Ureter (tissue), 1 donor: Measurements from ENCODE around the gene POU6F2. TPM values are rescaled to one million over a fixed set of nuclear protein-coding genes. Genes with fewer than 3 reads are reported as not detected.

Experiments
- DNase-seq: peaks from one replicate; pipeline ENCODE4 v3.0.0-alpha.2; 2020; ENCODE audit warnings: low spot score
- total RNA-seq: library from RNA; stranded (reverse); gene quantifications from one replicate; pipeline ENCODE4 v1.2.4, GENCODE V29; 2023
- donor health status: DM: yes; HTN: yes; CAD: no.

The POU6F2 gene
- total RNA-seq, 1 donor from 2014 or later: 0.39 TPM

DNA sequence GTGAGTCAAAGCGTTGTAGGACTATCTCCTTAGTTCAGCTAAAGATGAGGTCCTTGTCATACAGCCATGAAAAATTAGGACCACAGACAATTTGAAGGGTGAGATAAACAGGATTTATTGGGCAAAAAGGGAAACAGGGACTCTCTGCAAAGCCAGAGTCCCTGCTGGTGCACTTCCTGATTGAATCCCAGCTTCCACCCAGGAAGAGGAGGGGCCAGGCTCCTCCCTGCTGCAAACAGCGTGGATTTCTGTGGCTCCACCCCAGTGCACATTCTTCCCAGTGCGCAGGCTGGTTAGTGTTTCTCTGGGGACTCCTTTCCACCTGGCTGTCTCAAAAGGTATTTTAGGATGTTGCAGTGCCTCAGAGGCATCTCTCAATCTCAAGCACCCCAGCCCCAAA is 423.1 kb downstream of the POU6F2 start:
- DNase-seq: no peak

DNA sequence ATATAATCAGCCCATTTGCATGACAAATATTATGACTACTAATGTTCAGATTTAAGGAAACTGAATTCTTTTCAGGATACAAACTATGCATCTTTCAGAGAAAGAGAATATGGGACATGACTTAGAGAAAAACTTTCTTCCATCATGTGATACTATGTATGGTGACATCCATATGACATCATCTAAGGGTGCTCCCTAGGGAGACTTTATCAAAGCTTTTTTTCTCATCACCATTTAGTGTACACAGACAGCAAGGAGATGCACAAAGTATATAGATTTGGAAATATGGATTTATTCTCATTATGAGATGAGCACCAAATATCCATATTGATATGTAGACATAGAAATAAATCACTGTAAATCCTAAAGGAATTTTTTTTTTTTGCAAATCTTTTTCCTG is 424.3 kb downstream of the POU6F2 start:
- no peak for DNase-seq

DNA sequence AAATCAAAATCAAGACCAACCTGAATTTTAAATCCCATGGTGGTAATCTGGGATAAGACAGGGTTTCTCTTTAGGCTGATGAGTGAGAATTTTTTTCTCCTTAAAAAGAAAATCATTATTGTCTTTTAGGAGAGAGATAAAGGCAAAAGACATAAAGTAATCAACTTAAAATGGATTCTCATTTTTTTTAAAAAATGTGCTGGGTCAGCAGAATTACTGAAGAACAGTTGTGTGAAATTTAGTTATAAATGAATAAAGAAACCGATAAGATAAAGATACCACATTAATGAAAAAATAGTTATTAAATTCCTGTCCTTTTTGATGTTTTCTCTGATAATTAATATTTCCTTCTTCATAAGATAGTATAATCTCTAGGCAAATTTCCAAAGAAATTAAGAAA is 427.2 kb downstream of the POU6F2 start:
- DNase-seq: no peak

DNA sequence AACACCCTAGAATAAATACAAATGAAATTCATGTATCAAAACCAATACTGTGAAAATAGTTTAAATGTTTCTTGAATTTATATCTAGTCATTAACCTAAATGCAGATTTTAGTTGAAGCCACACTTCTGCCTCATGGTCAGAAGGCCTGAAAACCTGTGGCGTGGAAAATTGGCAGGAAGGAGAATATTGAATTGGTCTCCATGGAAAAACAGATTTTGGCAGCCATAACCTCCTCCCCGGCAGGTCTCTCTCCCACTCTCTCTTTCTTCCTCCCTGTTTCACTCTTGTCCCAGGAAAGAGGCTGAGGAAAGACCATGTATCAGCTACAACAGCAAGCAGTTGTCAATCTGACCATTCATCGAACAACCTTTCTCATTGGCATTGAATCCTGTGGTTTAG is 427.9 kb downstream of the POU6F2 start:
- no peak for DNase-seq

DNA sequence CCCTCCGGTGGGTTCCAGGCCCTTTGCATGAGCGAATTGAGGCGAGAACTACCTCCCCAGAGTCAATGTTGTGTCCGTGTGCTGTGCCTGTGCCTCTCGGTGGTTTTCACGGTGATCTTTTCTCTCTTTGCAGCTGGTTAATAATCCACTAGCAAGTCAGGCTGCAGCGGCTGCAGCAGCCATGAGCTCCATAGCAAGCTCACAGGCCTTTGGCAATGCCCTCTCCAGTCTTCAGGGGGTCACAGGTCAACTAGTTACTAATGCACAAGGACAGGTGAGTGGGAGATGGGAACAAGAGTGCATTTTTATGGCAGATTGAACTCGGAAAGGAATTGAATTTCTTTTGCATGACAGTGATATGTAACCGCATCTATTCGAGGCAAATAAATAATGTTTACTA is 428.8 kb downstream of the POU6F2 start:
- DNase-seq: no peak

DNA sequence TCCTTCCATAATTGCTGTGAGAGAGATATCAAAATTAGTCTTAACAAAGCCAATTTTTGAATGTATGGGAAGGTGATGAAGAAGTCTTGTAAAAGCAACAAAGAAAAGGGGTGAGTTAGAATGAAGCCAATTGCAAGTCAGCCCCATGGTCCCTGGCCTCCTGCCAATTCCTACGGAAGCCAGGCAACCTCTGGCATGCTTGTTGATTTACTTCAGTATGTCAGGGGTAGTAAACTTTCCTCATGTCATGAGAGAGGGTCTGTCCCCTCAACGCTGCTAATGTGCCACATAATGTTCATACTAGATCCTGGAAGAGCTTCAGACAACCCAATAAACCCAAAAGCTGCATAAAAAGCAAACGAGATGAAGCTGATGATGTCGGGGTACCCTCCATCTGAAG is 429.4 kb downstream of the POU6F2 start:
- no peak for DNase-seq

DNA sequence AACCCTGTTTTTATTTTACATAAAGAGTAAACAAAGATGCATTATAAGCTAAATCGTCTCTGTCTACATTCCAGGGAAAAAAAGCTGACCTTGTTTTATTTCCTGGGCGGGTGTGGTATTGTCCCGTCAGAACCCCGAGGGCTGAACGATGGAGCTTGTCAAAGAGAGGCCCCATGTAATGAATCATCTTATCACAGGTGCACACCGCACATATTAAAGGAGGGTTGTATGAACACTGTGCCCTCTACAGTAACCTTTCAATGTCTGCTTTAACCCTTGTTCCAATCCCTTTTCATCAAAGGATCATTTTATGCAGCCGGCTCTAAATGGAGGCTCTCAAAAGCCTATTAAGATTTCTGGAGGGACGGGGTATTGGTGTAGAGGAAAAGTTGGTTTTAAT is 430.0 kb downstream of the POU6F2 start:
- DNase-seq: no peak

DNA sequence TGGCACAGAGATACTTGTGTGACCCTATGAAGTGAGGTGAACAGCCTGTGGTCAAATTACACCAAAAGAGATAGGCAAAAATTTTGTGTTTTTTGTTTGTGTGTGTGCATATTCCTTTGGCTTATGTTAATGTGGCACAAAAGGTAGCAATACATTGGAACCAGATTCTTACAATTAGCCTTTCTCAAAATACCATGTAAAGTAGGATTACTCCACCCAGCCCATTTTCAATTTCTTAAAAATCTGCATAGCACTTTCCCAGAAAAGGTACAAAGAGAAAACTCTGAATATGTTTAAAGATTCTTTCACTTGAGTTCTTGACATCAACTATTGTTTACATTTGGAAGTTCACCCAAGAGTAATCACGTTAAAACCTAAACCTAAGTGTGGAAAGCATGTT is 431.2 kb downstream of the POU6F2 start:
- no peak for DNase-seq

DNA sequence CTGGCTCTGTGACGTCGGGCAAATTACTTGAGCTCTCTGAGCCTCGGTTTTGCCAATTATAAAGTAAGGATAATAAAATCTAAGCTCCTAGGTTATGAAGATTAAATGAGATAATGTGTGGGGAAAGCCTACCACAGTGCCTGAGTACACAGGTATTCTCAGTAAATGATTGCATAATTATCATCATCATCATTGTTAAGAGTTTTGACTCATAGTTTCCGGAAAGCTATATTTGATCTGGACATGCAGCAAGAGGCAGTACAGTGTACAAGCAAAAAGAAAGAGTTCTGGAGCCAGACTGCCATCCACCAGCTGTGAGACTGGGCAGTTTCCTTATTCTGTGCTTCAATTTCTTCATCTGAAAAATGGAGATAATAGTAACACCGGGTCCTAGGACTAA is 432.9 kb downstream of the POU6F2 start:
- DNase-seq: no peak

DNA sequence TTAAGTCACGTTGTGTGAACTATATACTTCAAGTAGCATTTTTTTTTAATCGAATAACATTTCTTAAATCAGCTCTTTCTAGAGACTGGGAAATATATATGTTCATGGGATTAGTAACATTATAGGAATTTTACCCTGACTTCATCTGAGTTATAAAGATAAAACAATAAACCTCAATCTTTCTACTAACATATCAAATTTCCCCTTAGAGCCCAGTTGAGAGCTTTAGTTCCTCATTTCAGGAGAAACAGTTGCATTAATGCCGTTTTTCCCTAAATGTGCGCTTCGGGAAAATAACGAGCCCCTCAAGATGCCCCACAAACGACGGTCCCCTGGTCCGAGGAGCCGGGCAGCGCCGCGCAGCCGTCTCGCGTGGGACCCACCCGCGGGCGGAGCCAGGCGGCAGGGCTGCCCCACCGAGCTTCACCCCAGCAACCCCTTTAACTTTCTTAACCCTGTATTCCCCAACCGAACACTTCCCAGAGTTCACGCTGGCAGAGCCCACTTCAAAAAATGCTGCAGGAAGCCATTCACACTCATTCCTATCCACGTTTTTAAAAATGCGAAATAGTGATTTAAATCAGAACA is 436.0 kb downstream of the POU6F2 start:
- no peak for DNase-seq

DNA sequence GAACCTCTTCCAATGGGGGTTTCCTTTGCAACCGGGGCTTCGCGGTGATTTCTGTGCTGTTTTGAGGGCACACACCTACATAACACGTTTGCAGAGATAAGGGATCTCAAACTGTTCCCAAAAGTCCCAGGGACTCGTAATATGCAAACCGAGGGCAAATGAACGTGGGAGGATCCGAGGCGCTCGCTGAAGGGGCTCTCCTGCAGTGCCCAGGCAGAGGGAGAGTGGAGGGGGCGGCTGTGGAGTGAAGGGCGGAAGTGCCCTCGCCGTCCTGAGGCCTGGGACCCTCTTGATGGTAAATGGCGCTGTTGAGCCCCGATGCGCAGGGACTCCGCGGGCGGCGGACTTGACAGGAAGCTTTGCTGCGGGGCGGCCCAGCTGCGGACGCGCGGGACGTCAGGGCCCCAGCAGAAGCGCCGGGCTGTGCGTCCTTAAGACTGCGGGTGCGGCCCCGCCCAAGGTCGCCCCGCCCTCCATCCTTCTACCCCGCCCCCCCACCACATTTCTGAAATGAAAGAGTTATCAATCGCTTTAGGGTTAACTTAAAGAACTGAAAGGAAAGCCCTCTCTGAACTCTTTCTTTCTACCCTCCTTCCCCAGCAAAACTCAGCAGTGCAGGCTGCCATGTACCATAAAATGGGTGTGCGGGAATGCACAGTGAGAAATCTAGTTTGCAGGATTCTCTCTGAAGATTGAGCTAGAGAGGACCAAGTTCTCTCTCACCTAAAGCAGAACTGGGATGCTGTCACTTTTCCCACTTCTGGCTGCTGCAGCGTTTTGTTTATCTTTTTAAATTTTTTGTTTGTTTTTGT is 436.7 kb downstream of the POU6F2 start:
- no peak for DNase-seq

DNA sequence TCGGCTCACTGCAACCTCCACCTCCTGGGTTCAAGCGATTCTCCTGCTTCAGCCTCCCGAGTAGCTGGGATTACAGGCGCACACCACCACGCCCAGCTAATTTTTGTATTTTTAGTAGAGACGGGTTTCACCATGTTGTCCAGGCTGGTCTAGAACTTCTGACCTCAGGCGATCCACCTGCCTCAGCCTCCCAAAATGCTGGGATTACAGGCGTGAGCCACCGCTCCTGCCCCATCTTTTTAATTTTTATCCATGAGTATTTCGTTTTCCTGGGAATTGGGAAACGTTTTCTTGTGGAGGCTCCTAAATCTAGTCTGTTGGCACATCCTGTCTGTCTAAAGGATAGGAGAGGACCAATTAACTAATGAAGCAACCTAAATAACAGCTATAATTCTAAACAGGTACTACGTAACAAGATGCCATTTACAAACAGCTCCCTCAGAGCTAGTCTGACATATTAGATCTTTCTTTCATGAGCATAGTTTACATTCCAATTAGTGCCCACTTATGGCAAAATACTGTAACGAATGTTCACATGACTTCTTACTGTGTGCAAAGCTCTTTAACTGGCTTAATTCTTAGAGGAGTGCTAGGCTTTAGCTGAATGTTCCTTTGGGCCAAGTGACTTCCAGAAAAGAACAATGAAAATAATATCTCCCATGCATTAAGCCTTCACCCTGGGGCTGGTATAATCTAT is 437.5 kb downstream of the POU6F2 start:
- DNase-seq: no peak

DNA sequence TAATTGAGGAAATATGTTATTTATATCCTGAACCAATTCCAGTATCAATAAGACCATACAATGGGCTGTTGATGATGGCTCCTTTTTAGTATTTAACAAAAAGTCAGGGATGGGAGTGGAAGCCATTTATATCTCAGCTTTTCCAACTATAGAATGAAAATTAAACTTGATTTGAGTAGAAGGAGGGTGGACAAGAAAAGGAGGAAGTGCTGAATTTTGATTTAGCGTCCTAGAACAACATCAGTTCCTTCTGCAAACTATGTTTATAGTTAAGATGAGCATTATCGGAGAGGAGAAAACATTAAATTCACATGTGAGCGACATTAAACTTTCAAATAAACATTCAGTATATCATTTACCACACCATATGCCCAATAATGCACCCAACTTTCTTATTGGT is 439.2 kb downstream of the POU6F2 start:
- no peak for DNase-seq

DNA sequence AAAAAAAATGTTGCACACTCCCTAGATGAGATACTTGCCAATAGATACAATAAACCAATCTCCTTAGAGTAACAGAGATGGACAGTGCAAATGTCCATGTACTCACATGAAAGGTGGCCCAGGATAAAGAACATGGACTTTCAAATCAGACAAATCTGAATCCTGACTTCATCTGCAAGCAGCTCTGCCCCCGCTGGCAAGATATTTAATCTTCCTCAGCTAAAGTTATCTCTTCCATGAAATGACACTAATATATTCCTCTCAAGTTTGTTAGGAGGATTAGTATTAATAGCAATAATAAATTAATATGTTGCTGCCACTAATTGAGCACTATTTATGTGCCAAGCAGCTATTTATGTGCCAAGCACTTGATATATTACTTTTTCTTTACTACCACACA is 439.9 kb downstream of the POU6F2 start:
- no peak for DNase-seq

DNA sequence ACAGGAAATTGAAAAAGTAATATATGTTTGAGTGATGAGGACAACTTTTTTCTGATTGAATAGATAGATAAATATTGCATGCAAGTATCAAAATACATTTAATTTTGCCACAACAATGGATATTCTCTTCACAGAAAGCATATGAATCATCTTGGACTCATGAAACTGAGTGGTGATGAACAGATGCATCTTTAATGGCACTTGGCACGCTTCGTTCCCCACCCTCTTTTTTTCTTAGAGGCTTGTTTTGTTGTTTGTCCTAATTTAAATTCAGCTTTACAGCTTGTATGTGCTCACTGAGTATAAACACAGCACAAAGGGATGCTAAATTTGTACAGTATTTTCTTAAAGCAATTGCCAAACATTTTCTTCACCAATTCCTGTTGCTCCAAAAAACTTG is 443.5 kb downstream of the POU6F2 start:
- DNase-seq: no peak

DNA sequence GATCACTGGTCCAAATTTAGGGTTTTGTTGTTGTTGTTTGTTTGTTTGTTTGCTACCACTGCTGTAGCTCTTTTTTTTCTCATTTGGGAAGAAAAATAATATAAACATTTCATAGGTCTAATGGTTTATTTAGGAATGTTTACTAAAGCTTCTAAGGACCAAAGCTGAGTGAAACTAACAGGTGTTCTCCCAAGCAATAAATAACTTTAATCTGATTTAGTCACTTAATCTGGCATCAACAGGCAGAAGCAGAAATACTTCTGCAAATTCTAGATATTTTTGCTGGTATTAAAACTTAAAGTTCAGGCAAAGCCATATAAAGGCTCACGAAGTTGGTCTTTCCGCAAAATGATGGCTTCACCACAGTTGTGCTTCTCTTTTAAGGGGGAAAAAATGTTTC is 444.0 kb downstream of the POU6F2 start:
- no peak for DNase-seq

DNA sequence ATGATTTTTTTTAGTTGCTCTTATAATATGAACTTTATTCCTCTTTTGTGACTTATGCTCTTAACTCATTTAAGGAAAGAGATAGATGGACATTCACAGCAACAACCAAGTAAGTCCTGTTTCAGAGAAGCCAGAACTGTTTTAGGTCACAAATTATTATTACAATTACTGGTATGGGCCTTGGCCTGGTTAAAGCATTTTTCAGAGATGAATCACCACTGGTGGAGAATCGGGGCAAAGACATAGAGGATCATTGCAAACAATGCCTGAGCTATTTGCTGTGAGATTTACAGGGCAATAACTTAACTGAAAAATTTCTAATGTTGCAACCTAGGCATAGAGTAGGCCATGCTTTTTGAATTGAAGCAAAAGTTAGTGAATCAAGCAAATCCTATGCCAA is 450.5 kb downstream of the POU6F2 start:
- DNase-seq: no peak

DNA sequence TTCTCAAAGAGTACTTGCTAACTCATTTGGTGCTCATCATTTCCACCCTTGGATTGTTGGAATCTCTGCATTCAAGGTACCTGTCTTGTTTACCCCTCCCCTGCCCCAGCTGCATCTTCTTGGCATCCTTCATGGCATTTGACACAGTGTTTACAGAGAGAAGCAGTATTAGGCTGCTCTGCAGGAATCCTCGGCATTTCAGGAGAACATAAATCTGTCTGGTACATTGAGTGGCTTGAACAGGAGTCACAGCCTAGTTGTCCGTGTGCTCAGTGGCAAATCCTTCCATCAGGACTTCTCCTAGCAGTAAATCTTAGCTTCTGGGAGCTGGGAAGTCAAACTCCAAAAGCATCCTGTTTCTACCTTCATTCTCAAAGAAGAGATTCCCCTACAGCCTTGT is 451.7 kb downstream of the POU6F2 start:
- DNase-seq: no peak

DNA sequence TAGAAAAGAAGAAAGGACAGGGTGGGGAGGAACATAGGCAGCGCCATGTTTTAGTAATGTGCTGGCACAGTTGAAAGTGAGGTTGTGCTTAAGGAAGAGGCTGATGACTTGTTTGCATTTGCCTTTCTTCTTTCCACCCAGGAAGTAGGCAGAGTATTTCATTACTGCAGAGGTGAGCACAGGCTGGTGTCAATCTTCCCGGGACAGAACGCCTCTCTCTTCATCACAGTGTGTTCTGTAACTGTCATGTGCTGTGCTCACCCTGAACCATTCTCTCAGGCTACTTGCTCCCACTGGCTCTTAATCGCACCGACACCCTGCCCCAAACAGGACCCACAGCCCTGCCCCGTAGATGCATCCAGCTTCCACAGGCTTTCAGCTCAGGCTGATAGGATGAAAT is 452.7 kb downstream of the POU6F2 start:
- DNase-seq: no peak

DNA sequence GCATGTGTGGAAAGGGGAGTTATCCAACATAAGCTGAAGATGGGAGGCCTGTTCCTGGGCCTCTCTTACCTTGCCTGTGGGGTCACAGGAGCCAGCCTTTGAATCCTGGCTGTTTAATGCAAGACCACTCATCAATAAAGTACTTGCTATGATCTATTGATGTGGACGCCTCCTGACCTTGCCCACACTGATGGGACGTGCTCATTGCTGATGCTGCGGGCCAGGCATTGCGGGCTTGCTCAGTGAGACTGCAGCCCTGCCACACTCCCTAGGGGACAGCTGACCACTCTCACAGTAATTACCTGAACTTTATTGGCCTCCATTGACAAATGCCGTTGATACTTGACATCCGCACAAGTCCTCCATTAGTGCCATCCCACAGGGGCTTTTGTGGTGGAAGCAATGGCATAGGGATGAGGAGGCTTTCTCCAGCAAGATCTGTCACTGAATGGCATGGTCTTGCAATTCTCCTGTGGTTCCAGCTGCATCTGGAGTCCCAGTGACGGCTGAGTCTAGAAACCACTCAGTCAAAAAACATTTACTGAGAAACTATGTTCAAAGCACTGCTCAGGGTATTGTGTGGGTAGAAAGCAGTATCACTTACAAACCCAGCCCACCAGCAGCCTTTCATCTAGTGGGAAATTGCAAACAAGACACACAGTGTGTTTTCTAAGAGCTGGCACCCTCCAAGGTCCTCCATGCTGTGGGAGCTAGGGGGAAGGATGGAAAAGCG is 453.4 kb downstream of the POU6F2 start:
- no peak for DNase-seq

DNA sequence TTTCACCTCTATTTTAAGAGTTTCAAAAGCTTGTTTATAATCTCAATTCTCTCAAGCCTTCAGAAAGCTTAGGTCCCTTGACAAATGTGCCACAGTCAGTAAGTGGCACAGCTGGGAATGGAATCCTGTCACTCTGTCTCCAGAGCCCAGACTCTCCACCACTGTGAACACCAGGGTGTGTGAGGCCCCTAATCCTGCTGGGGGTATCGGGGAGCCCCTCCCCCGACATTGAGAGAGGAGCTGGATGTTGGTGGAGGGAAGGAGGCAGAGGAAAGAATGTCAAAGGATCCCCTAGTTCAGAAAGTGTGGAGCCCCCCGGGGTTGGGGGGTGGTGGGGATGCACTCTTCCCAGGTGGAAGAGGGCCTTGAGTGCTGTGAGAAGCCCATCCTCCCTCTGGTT is 454.7 kb downstream of the POU6F2 start:
- DNase-seq: no peak

DNA sequence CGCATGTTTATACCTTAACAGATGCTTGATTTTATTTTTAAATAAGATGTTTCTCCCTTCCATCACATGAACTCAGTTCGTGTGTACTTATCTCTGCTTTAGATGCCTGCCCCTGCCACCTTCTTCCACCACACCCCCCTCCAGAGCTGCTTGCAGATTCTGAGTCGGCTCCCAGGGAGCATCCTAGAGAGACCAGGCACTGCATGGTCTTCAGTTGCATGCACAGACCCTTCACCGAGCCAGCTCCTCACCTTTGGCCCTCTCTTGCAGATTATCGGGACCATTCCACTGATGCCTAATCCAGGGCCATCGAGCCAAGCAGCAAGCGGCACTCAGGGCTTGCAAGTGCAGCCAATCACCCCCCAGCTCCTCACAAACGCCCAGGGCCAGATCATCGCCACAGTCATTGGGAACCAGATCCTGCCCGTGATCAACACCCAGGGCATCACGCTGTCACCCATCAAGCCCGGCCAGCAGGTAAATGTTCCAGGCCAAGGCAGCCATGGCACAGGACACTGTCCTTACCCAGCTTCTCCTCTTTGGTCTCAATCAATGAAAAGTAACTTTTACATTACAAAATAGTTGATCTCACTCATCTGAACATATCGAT is 455.2 kb downstream of the POU6F2 start:
- no peak for DNase-seq
